Nephron progenitor cell (in vitro differentiated cells): ENCODE measurements around the gene MKX.

Experiments used
- DNase-seq: peaks from one replicate; pipeline ENCODE4 v3.0.0; 2021
- H3K27ac Mint-ChIP-seq: 2 replicates; pipeline ENCODE4 v1.8.0; 2021; ENCODE audit warnings: mild to moderate bottlenecking, moderate library complexity, mixed read lengths
- H3K27me3 Mint-ChIP-seq: 2 replicates; pipeline ENCODE4 v1.8.0; 2021; ENCODE audit warnings: mild to moderate bottlenecking, low read depth, mixed read lengths; ENCODE audit not compliant: poor library complexity
- H3K36me3 Mint-ChIP-seq: 2 replicates; pipeline ENCODE4 v1.8.0; 2021; ENCODE audit warnings: low read depth, mixed read lengths
- H3K4me1 Mint-ChIP-seq: 2 replicates; pipeline ENCODE4 v1.8.0; 2021; ENCODE audit warnings: mixed read lengths
- H3K4me3 Mint-ChIP-seq: 2 replicates; pipeline ENCODE4 v1.8.0; 2021; ENCODE audit warnings: mild to moderate bottlenecking, moderate library complexity, mixed read lengths
- H3K9me3 Mint-ChIP-seq: 2 replicates; pipeline ENCODE4 v1.8.0; 2021; ENCODE audit warnings: mild to moderate bottlenecking, moderate library complexity, mixed read lengths
- CTCF ChIP-seq: fragments of 200-600 bp; sonication (generic); IDR thresholded peaks from 2 replicates; pipeline ENCODE4 v1.5.0; 2021; ENCODE audit warnings: antibody characterized with exemption

The MKX gene

DNA sequence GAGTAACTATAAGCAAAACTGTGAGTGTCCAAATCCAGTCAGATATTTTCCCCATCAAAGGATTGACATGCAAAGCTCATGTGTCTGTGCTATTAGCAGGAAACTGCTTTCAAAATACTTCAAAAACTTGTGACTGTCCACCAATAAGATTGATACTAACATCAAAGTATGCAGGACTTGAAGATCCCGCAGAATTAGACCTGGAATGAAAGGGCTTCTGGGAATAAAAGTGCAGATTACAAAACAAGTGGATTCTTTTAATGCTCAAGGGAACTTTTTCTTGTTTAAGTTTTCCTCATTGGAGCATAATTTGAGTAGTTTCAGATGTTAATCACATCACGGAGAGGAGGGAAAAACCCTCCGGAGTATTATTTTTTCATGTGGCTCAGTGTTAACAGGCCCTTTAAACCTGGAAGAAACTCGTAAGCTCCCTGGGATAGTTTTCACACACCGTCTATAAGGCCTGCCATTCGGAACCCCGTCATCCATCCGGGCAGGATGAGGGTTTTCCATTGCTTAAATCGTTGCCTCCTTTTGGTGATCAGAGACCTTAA, 33.9 kb upstream of the MKX start:
- H3K9me3 Mint-ChIP-seq, result peaks cover 10% of the 10 kb centered on the region
- H3K4me1 Mint-ChIP-seq, result no peaks in the 10 kb centered on the region
- DNase-seq, result no peak
- H3K27ac Mint-ChIP-seq, result no peak overlapping the region
- no peak for TF ChIP-seq CTCF
- H3K27me3 Mint-ChIP-seq, result peaks cover 2% of the 10 kb centered on the region
- no peak overlapping the region for H3K4me3 Mint-ChIP-seq
- H3K36me3 Mint-ChIP-seq, result no peaks in the 10 kb centered on the region

GRCh38 chr10:27774831-27775230, 29.2 kb upstream of the MKX start:
- no peak overlapping the region for H3K27ac Mint-ChIP-seq
- H3K27me3 Mint-ChIP-seq, result peaks cover 13% of the 10 kb centered on the region
- no peak for TF ChIP-seq CTCF
- no peak overlapping the region for H3K4me3 Mint-ChIP-seq
- no peaks in the 10 kb centered on the region for H3K9me3 Mint-ChIP-seq
- no peaks in the 10 kb centered on the region for H3K4me1 Mint-ChIP-seq
- H3K36me3 Mint-ChIP-seq, result no peaks in the 10 kb centered on the region
- DNase-seq, result no peak

- H3K4me1 Mint-ChIP-seq, result peaks cover 6% of the 10 kb centered on the region
- DNase-seq, result no peak
- H3K36me3 Mint-ChIP-seq, result no peaks in the 10 kb centered on the region
- H3K9me3 Mint-ChIP-seq, result no peaks in the 10 kb centered on the region
- no peak overlapping the region for H3K4me3 Mint-ChIP-seq
- H3K27ac Mint-ChIP-seq, result no peak overlapping the region
- H3K27me3 Mint-ChIP-seq, result peaks cover 14% of the 10 kb centered on the region
- TF ChIP-seq CTCF, result no peak
These were observed 25.6 kb upstream of the MKX start for GRCh38 chr10:27771231-27771630.

DNA sequence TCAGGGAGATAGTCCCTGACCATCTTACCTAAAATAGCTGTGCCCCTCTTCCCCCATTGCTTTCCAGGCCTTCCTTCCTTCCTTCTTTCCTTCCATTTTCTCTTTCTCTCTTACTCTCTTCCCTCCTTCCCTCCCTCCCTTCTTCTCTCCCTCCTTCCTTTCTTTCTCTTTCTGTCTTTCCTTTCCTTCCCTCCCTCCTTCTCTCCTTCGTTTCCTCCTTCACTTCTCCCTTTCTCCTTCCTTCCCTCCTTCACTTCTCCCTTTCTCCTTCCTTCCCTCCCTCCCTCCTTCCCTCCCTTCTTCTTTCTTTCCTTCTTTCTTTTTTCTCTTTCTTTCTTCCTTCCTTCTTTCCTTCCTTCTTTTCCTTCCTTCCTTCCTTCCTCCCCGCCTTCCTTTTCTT, 24.6 kb upstream of the MKX start:
- H3K9me3 Mint-ChIP-seq, result no peaks in the 10 kb centered on the region
- no peak overlapping the region for H3K4me3 Mint-ChIP-seq
- DNase-seq, result no peak
- peaks cover 7% of the 10 kb centered on the region for H3K4me1 Mint-ChIP-seq
- no peak for TF ChIP-seq CTCF
- H3K27ac Mint-ChIP-seq, result no peak overlapping the region
- peaks cover 14% of the 10 kb centered on the region for H3K27me3 Mint-ChIP-seq
- H3K36me3 Mint-ChIP-seq, result no peaks in the 10 kb centered on the region

GRCh38 chr10:27760867-27761266, 15.2 kb upstream of the MKX start:
- H3K9me3 Mint-ChIP-seq, result no peaks in the 10 kb centered on the region

More at GRCh38 chr10:27760867-27761266, 15.2 kb upstream of the MKX start:
- Mint-ChIP-seq H3K4me3 (no peak overlapping the region), H3K36me3 (no peaks in the 10 kb centered on the region), H3K27ac (no peak overlapping the region), H3K27me3 (peaks cover 6% of the 10 kb centered on the region), H3K4me1 (no peaks in the 10 kb centered on the region)
- DNase-seq, result no peak
- no peak for TF ChIP-seq CTCF
